ENCODE measurements around the gene C6.

The C6 gene

DNA sequence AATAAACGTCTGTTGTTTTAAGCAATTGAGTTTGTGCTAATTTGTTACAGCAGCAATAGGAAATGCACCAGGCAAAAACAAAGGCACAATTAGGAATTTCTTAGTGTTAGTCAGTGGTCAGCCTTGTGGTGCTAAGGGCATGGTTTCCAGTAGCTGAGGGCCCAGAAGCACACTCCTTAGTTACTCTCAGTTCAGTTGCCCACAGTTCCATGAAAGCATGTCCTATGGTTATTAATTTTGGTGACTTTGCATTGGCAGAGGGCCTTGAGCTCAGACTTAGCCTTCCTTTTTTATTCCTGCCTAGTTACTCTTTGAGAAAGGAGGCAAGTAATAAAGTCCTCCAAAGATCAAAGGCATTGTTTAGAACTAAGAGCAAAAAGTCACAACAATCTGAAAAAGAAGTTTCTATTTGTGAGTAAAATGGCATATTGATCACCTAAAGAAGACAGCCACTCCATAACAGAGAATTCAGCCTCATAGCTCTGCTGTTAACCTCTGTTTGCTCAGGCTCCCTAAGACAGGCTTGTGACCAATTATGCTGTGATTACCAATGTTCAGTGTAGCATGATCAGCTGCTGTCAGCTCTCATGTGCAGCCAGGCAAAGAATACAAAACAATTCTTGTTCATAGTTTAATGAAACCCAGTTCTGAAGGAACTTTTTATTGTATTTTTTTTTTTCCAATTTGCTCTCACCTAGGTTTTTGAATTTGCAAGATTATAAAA is 85.2 kb downstream of the C6 start:
- DNase-seq (ENCODE audit: low spot score) = no peak

DNA sequence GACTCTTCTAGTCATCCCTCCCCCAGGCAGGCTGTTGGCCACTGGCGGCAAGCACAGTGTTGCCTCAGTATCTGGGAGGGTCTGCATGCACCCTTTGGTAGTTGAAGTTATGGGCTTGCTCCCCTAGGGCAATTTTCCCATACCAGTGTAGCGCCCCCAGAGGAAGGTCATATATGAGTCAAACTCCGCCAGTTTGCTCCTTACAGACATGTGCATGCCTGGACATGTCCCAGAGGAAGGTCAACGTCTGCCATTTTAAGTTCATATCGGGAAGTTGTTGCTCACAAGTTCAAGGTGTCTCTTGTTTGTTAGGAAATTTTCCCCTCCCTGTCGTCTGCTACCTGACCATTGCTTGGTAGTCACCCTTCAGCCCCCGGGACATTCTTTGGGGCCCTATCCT is 90.9 kb downstream of the C6 start:
- no peak for DNase-seq (ENCODE audit: low spot score)

- DNase-seq (ENCODE audit: low spot score) = no peak
These were observed 92.7 kb downstream of the C6 start for GRCh38 chr5:41120600-41120999.

DNA sequence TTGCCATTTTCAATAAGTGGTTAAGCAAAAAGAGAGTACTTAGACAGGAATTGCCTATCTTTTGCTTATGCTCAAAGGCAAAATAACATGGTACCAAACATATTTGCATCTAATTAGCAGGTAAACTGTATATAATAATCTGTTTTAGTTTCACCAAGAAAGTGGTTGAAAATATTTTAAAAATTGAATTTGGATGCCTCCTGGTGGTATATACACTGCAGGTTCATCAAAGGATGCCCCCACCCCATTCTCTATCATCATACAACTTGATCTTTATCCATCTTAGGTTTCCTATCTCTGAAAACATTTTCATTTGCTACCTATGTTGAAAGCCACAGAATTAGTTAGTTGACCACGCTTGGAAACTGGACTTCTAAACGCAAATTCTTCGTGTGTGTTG is 95.2 kb downstream of the C6 start:
- DNase-seq (ENCODE audit: low spot score) = no peak

GRCh38 chr5:41115281-41115680 is 98.1 kb downstream of the C6 start:
- no peak for DNase-seq (ENCODE audit: low spot score)

DNA sequence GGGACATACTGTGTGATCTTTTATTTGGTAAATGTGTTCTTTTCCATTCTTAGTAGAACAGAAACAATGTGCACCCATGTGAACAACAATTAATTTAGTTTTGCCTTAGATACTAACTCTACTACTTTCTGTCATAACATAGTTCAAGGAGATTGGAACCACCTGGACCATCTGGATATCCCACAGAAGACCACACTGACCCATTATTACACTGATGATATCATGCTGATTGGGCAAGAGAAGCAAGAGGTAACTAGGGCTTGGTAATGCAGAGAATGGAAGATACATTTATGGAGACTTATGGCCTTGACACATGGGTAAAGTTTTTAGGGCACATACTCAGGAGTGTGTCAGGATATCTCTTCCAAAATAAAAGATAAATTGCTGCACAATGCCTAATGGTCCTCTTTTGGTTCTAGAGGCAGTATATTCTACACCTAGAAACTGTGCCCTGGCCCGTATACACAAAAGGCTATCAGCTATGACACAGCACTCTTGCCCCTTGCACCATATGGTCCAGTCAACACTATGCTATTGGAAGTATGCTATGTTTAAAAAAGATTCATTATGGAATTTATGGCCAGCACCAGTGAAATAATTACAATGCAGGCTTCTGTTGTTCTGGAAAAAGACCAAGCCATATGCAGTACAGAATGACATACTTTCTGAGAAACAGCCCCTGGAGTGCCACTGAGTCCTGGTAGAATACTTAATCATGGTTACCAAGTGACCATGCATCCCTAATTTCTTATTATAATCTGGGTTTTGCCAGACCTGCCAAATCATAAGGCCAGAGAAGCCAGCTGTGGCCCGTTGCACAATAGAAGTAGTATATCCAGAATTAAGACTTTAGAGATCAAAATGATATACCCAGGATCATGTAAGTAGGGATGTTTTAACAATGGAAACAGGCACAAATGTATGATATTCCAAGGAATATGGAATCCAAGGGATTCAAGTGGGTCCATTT is 100.6 kb downstream of the C6 start:
- no peak for DNase-seq (ENCODE audit: low spot score)

DNA sequence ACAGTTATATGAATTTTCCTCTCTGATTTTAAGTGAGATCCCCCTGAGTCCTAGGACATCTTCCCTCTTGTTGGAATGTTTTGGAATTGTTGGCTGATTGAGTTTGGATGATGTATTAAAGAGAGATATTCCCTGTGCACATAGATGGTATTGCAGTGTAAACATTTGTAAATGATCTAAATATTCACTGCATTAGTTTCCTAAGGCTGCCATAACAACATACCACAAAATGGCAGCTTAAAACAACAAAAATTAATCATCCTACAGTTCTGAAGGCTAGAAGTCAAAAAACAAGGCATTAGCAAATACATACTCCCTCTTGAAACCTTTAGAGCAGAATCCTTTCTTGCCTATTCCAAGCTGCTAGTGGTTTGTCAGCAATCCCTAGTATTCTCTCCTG is 104.1 kb downstream of the C6 start:
- DNase-seq (ENCODE audit: low spot score) = no peak

- DNase-seq (ENCODE audit: low spot score) = no peak
These were observed 111.0 kb downstream of the C6 start for GRCh38 chr5:41102341-41102740.

- DNase-seq (ENCODE audit: low spot score) = no peak
These were observed 115.7 kb downstream of the C6 start for GRCh38 chr5:41097642-41098041.

DNA sequence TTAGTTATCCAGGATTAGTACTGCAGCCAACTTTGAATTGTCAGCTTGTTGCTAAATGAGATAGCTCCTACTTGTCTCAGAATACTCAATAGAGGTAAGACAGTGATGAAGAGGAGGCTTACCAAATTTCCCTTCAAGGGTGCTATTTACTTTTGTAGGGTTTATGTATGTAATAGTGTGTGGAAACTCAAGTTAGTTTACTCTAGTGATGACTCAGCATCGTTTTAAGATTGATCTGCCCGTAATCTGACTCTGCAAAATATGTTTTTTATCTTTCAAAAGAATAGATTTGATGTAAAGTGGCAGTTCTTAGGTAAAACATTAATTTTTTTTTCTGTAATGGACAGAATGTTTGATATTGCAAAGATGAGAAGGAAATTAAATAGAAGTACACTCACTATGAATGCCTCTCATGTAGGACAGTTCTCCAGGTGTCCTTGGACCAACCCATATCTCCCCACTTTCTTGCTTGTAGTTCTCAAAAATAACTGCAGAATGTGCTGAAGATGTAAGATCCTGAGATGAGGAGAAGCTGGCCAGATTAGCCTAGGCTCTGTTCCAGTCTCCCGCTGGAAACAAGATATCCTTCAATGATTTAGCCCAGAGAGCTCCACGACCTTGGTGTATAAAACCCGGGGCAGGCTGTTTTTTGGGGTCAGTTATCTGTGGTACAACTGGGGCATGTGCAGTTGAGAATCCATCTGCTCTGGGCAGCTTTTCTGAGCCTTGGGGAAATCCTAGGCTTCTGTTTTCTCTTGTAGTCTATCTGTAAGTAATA is 117.8 kb downstream of the C6 start:
- no peak for DNase-seq (ENCODE audit: low spot score)

- DNase-seq (ENCODE audit: low spot score) = no peak
These were observed 118.5 kb downstream of the C6 start for GRCh38 chr5:41094871-41095270.

- no peak for DNase-seq (ENCODE audit: low spot score)
These were observed 119.5 kb downstream of the C6 start for GRCh38 chr5:41093803-41094202.
